ENCODE data around the gene APP. TPM values are rescaled to one million over a fixed set of nuclear protein-coding genes. Genes with fewer than 3 reads are reported as not detected.

APP gene
- total RNA-seq, 1 donor, result 373 TPM

- Histone ChIP-seq H3K9me3 (ENCODE audit: low read depth, low read length) (no peaks in the 10 kb centered on the region), H3K27me3 (ENCODE audit: insufficient read depth, low read length) (no peaks in the 10 kb centered on the region), H3K27ac (ENCODE audit: low read depth, low read length) (no peak overlapping the region), H3K4me3 (ENCODE audit: insufficient read depth, low read length) (no peak overlapping the region), H3K79me2 (ENCODE audit: insufficient read depth, low read length) (no peaks in the 10 kb centered on the region), H3K4me2 (ENCODE audit: insufficient read depth, low read length) (no peak overlapping the region), H3K4me1 (ENCODE audit: insufficient read depth, low read length) (no peaks in the 10 kb centered on the region), H2AFZ (ENCODE audit: low read length) (no peak overlapping the region), H3K36me3 (ENCODE audit: insufficient read depth, low read length) (peaks cover 8% of the 10 kb centered on the region), H4K20me1 (ENCODE audit: insufficient read depth, low read length) (no peaks in the 10 kb centered on the region)
- no peak for DNase-seq (ENCODE audit: insufficient read length, low spot score, missing footprints)
- TF ChIP-seq CTCF (IDR thresholded peaks at IDR 0.05; ENCODE audit: extremely low read depth, low read depth, low read length), result no peak
Observed at GRCh38 chr21:25878344-25878743, 292.2 kb downstream of the APP start.

- Histone ChIP-seq H3K4me1 (ENCODE audit: insufficient read depth, low read length) (no peaks in the 10 kb centered on the region), H3K4me2 (ENCODE audit: insufficient read depth, low read length) (no peak overlapping the region), H3K9me3 (ENCODE audit: low read depth, low read length) (no peaks in the 10 kb centered on the region), H3K27ac (ENCODE audit: low read depth, low read length) (no peak overlapping the region), H2AFZ (ENCODE audit: low read length) (no peak overlapping the region), H3K4me3 (ENCODE audit: insufficient read depth, low read length) (no peak overlapping the region), H3K27me3 (ENCODE audit: insufficient read depth, low read length) (no peaks in the 10 kb centered on the region), H3K36me3 (ENCODE audit: insufficient read depth, low read length) (no peaks in the 10 kb centered on the region), H4K20me1 (ENCODE audit: insufficient read depth, low read length) (no peaks in the 10 kb centered on the region), H3K79me2 (ENCODE audit: insufficient read depth, low read length) (no peaks in the 10 kb centered on the region)
- TF ChIP-seq CTCF (IDR thresholded peaks at IDR 0.05; ENCODE audit: extremely low read depth, low read depth, low read length), result no peak
- no peak for DNase-seq (ENCODE audit: insufficient read length, low spot score, missing footprints)
Observed at GRCh38 chr21:25872271-25872670, 298.3 kb downstream of the APP start.

GRCh38 chr21:25871566-25871965 is 299.0 kb downstream of the APP start:
- Histone ChIP-seq H3K4me2 (ENCODE audit: insufficient read depth, low read length) (no peak overlapping the region), H3K4me1 (ENCODE audit: insufficient read depth, low read length) (no peaks in the 10 kb centered on the region), H3K27ac (ENCODE audit: low read depth, low read length) (no peak overlapping the region), H3K36me3 (ENCODE audit: insufficient read depth, low read length) (no peaks in the 10 kb centered on the region), H3K79me2 (ENCODE audit: insufficient read depth, low read length) (no peaks in the 10 kb centered on the region), H3K27me3 (ENCODE audit: insufficient read depth, low read length) (no peaks in the 10 kb centered on the region), H4K20me1 (ENCODE audit: insufficient read depth, low read length) (no peaks in the 10 kb centered on the region), H3K9me3 (ENCODE audit: low read depth, low read length) (no peaks in the 10 kb centered on the region), H2AFZ (ENCODE audit: low read length) (no peak overlapping the region), H3K4me3 (ENCODE audit: insufficient read depth, low read length) (no peak overlapping the region)
- peak; percentile 13 for TF ChIP-seq CTCF (IDR thresholded peaks at IDR 0.05; ENCODE audit: extremely low read depth, low read depth, low read length)
- DNase-seq (ENCODE audit: insufficient read length, low spot score, missing footprints), result no peak

GRCh38 chr21:25870084-25870483 is 300.5 kb downstream of the APP start:
- no peak overlapping the region for H2AFZ ChIP-seq (ENCODE audit: low read length)
- no peaks in the 10 kb centered on the region for H3K79me2 ChIP-seq (ENCODE audit: insufficient read depth, low read length)
- H3K4me1 ChIP-seq (ENCODE audit: insufficient read depth, low read length), result no peaks in the 10 kb centered on the region
- no peaks in the 10 kb centered on the region for H3K36me3 ChIP-seq (ENCODE audit: insufficient read depth, low read length)
- no peak for TF ChIP-seq CTCF (IDR thresholded peaks at IDR 0.05; ENCODE audit: extremely low read depth, low read depth, low read length)
- H3K27ac ChIP-seq (ENCODE audit: low read depth, low read length), result no peak overlapping the region
- no peak overlapping the region for H3K4me2 ChIP-seq (ENCODE audit: insufficient read depth, low read length)
- no peak overlapping the region for H3K4me3 ChIP-seq (ENCODE audit: insufficient read depth, low read length)
- no peaks in the 10 kb centered on the region for H4K20me1 ChIP-seq (ENCODE audit: insufficient read depth, low read length)
- no peaks in the 10 kb centered on the region for H3K9me3 ChIP-seq (ENCODE audit: low read depth, low read length)
- no peak for DNase-seq (ENCODE audit: insufficient read length, low spot score, missing footprints)
- H3K27me3 ChIP-seq (ENCODE audit: insufficient read depth, low read length), result no peaks in the 10 kb centered on the region

Data from osteoblast (primary cell).